ENCODE results near the gene C1orf21. TPM values are rescaled to one million over a fixed set of nuclear protein-coding genes. Genes with fewer than 3 reads are reported as not detected.

C1orf21 gene
- total RNA-seq, 1 donor from 2014 or later: 15.6 TPM

DNA sequence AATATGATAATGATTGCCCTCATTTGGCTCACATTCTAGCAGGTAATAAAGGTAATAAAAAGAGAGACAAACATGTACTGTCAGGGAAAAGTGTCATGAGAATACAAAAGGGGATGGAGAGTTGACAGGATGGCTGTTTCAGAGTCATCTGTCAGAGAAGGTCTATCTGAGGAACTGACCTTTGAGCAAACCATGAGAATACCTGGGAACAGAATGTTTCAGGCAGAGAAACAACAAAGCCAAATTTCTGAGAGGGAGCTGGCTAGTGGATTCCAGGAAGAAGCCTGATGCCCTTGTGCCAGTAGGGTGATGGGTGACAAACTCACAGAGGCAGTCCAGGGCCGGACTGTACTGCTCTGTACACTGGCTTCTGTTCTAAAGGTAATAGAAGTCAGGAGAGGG lies 107.2 kb downstream of the C1orf21 start:
- Mint-ChIP-seq H3K27ac (ENCODE audit: unreplicated experiment) (no peak overlapping the region), H3K4me1 (ENCODE audit: low read depth) (peaks cover 25% of the 10 kb centered on the region), H3K36me3 (ENCODE audit: low read depth) (no peaks in the 10 kb centered on the region), H3K4me3 (ENCODE audit: unreplicated experiment) (no peak overlapping the region), H3K9me3 (ENCODE audit: low read depth) (no peaks in the 10 kb centered on the region), H3K27me3 (ENCODE audit: low read depth) (no peaks in the 10 kb centered on the region)
- DNase-seq (ENCODE audit: low spot score): no peak
- no peak for TF ChIP-seq CTCF (IDR thresholded peaks at IDR 0.05)

DNA sequence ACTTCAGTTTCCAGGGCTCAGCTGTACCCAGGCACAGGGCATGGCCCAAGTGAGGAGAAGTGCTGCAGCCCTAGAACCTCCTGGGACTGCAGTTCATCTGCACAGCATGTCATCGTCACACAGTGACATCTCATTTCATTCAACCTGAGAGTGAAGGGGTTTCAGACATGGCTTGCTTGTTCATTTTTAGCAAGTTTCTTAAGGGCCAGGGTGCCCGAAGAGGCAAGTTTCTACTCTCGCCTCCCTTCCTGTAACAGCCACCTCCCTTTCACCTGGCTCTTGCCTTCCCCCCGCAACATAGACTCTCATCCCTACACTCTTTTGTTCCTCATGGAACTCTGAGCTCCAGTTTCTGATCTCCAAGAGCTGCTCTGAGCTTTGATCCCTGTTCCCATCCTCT lies 108.1 kb downstream of the C1orf21 start:
- Mint-ChIP-seq H3K4me3 (ENCODE audit: unreplicated experiment) (no peak overlapping the region), H3K9me3 (ENCODE audit: low read depth) (no peaks in the 10 kb centered on the region), H3K4me1 (ENCODE audit: low read depth) (peaks cover 25% of the 10 kb centered on the region), H3K27me3 (ENCODE audit: low read depth) (no peaks in the 10 kb centered on the region), H3K27ac (ENCODE audit: unreplicated experiment) (no peak overlapping the region), H3K36me3 (ENCODE audit: low read depth) (no peaks in the 10 kb centered on the region)
- no peak for DNase-seq (ENCODE audit: low spot score)
- no peak for TF ChIP-seq CTCF (IDR thresholded peaks at IDR 0.05)

DNA sequence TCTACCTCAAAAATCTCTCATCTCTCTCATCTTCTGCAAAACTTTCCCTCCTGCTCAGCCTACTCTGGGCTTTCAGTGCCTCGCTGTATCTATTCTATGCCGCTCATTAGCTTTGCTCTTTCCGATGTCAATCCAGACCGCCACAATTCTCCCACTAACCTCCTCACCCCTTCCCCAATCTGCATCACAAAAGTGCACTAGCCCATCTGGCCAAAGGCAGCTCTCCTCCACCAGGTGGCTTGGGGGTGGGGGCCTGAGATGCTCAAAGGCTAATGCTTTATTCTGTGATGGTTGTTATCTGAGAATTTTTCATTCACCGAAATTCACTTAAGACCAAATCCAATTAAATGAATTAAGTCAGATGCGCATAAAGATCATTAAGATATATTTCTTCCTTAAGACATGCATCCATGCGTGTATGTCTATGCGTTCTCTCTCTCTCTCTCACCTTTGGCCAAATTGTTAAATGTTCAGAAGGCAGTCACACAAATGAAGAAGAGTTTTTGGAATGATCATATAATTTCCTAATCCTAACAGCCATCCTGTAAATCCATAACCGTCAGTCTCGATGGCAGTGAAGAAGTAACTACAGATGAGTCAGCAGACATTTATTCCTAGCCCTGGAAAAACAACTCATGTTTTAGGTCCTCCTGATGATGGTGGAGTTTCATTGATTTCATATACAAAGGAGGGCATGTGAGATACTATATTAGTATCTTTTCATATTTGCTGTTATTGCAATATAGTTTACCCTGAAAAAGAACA lies 111.3 kb downstream of the C1orf21 start:
- peak; percentile 8 for TF ChIP-seq CTCF (IDR thresholded peaks at IDR 0.05)
- H3K4me1 Mint-ChIP-seq (ENCODE audit: low read depth): no peaks in the 10 kb centered on the region
- DNase-seq (ENCODE audit: low spot score): no peak
- no peaks in the 10 kb centered on the region for H3K36me3 Mint-ChIP-seq (ENCODE audit: low read depth)
- H3K9me3 Mint-ChIP-seq (ENCODE audit: low read depth): no peaks in the 10 kb centered on the region
- no peaks in the 10 kb centered on the region for H3K27me3 Mint-ChIP-seq (ENCODE audit: low read depth)
- no peak overlapping the region for H3K27ac Mint-ChIP-seq (ENCODE audit: unreplicated experiment)
- H3K4me3 Mint-ChIP-seq (ENCODE audit: unreplicated experiment): no peak overlapping the region

GRCh38 chr1:184499616-184500015 lies 112.8 kb downstream of the C1orf21 start:
- TF ChIP-seq CTCF (IDR thresholded peaks at IDR 0.05): no peak
- no peak for DNase-seq (ENCODE audit: low spot score)
- H3K4me3 Mint-ChIP-seq (ENCODE audit: unreplicated experiment): no peak overlapping the region
- H3K9me3 Mint-ChIP-seq (ENCODE audit: low read depth): no peaks in the 10 kb centered on the region
- no peaks in the 10 kb centered on the region for H3K36me3 Mint-ChIP-seq (ENCODE audit: low read depth)
- H3K27me3 Mint-ChIP-seq (ENCODE audit: low read depth): no peaks in the 10 kb centered on the region
- H3K4me1 Mint-ChIP-seq (ENCODE audit: low read depth): no peaks in the 10 kb centered on the region
- no peak overlapping the region for H3K27ac Mint-ChIP-seq (ENCODE audit: unreplicated experiment)

DNA sequence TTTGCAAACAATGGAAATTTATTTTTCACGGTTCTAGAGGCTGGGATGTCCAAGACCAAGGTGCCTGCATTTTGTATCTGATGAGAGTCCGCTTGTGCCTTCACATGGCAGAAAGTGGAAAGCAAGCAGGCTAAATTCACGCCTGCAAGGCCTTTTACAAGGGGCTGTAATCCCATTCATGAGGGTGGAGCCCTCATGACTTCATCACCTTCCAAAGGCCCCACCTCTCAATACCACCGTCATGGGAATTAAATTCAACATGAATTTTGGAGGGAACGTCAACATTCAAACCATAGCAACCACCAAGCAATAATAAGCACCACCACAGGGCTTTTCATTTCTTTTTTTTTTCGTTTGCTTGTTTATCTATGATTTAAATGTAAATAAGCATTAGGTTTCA lies 115.3 kb downstream of the C1orf21 start:
- H3K27ac Mint-ChIP-seq (ENCODE audit: unreplicated experiment): no peak overlapping the region
- no peaks in the 10 kb centered on the region for H3K36me3 Mint-ChIP-seq (ENCODE audit: low read depth)
- H3K4me1 Mint-ChIP-seq (ENCODE audit: low read depth): peaks cover 2% of the 10 kb centered on the region
- no peaks in the 10 kb centered on the region for H3K27me3 Mint-ChIP-seq (ENCODE audit: low read depth)
- DNase-seq (ENCODE audit: low spot score): no peak
- H3K9me3 Mint-ChIP-seq (ENCODE audit: low read depth): no peaks in the 10 kb centered on the region
- H3K4me3 Mint-ChIP-seq (ENCODE audit: unreplicated experiment): no peak overlapping the region
- TF ChIP-seq CTCF (IDR thresholded peaks at IDR 0.05): no peak
